HG03066 (cell line): Measurements from ENCODE around the gene SMYD1.

ENCODE experiments used
- ATAC-seq: cut with Tn5 transposase; IDR thresholded peaks from one replicate; pipeline ENCODE4 v1.9.1; 2021; ENCODE audit warnings: low read depth; ENCODE audit not compliant: unreplicated experiment

The SMYD1 gene

GRCh38 chr2:88139203-88139702, 71.6 kb downstream of the SMYD1 start:
- ATAC-seq, result no peak

GRCh38 chr2:88139804-88140203, 72.2 kb downstream of the SMYD1 start:
- ATAC-seq, result no peak

DNA sequence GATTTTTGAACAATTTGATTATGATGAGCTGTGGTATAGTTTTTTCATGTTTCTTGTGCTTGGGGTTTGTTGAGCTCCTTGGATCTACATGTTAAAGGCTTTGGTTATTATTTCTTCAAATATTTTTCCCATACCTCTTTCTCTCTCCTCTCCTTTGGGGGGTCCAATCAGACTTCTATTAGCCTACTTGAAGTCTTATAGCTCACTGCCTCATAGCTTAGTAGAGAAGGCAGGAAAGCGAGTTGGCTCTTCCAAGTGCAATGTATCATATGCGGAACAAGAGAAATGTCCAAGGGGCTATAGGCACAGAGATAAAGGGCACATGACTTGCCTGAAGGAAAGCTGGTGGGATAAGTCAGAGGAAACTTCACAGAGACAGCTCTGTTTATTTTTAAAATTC, 74.3 kb downstream of the SMYD1 start:
- ATAC-seq, result no peak

- no peak for ATAC-seq
Observed at GRCh38 chr2:88144271-88144670, 76.6 kb downstream of the SMYD1 start.

DNA sequence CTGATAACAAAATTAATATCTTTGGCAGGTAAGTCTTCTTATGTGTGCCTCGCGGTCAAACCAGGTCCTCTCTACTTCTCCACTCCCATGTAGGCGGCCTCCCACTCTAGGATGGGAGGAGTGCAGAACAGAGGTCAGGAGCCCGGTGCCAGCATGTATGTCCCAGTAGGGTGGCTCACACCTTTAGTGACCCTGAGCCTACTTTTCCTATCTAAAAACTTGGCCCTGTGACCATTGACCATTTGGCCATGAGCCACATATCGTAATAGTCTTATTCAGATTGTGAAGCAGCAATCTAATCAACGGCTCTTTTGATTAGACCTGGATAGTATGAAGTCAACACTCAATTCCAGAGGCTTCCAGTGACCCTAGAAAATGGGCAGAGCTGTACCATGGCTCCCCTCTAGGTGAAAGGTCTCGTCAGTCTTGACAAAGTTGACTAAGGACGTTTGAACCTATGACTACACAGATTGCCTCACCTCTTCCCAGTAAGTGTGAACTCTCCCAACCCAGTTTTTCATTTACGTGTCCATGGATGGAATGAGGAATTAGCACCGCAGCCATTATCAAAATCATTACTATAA, 77.4 kb downstream of the SMYD1 start:
- ATAC-seq, result no peak

DNA sequence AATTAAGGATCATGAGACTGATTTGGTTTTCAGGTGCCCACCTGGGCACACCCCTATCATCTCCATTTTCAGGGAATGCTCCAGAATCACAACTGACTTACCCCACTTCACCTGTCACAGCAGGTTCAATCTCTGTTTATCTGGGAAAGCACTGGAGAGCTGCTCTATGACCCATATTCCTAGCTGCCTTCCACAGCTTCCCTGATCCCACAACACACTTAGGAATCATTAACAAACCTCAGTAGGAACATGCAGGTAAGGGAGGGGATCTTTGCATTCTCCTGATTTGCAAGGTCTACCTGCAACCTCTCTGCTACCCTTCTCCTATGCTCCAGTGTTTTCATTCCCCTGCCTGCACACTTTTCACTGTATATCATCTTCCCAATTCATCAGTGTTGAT, 79.0 kb downstream of the SMYD1 start:
- ATAC-seq, result no peak

DNA sequence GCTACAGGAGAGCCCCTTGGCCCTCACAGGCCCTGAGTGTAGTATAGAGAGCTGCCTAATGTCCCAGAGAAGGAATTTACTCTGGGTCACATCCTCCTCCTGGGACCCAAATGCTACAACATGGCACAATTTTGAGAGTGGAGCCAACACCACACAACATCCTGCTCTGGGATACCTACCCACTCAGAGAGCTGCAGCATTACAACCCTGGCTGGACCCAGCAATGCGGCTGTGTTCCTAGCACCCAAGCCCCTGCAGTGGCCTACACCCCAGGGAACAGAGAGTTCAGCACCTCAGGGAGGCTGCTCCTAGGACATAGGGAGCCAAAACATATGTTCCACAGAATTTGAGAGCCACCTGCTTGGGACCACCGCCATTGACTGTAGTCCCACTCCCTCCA, 79.5 kb downstream of the SMYD1 start:
- no peak for ATAC-seq

DNA sequence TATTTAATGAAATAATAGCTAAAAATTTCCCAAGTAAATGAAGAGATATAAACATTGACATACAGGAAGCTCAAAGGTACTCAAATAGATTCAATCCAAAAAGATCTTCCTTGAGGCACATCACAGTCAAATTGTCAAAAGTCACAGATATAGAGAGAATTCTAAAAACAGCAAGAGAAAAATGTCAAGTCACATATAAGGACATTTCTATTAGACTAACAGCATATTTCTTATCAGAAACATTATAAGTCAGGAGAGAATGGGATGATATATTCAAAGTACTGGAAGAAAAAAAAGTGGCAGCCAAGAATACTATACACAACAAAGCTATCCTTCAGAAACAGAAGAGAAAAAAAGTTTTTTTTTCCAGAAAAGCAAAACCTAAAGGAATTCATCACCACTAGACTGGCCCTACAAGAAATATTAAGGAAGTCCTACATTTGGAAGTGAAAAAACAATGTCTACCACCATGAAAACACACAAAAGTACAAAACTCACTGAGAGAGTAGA, 81.4 kb downstream of the SMYD1 start:
- ATAC-seq, result no peak

GRCh38 chr2:88159481-88159880, 91.9 kb downstream of the SMYD1 start:
- ATAC-seq, result no peak

DNA sequence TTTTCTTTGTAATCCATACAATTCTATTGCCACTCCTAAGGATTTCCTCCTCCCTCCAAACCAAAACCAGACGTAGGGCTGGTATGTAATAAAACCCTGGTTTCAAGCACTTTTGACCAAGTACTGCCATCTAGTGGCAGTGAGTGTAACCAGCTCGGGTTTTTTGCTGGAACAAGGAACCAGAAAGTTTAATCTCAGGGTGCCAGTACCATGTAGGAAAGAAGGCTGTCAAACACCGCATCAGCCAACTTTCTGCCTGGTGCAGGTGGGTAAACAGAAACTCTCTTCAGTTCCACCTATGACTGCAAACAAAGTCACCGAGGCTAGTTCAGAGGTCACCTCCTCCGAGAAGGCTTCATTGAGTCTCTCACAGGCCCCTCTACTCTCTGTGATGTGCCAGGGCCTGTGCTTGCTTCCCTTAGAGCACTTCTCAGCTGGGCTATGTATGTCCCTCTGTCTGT, 92.4 kb downstream of the SMYD1 start:
- ATAC-seq, result no peak

GRCh38 chr2:88160517-88160916, 92.9 kb downstream of the SMYD1 start:
- no peak for ATAC-seq

GRCh38 chr2:88161446-88162244, 94.0 kb downstream of the SMYD1 start:
- no peak for ATAC-seq
